K562 (cell line): ENCODE results near the gene GNB2. TPM values are rescaled to one million over a fixed set of nuclear protein-coding genes. Genes with fewer than 3 reads are reported as not detected.

Experiments used
- ARID1B ChIP-seq: fragments of 450-650 bp; IDR thresholded peaks from 2 replicates; pipeline ENCODE4 v1.6.1; 2016; ENCODE audit warnings: antibody characterized with exemption, mild to moderate bottlenecking, inconsistent platforms
- CHD1 ChIP-seq: fragments of 200-600 bp; sonication (generic); IDR thresholded peaks from one replicate; pipeline ENCODE4 v1.6.1; 2012; ENCODE audit warnings: mild to moderate bottlenecking, moderate library complexity, low read length, inconsistent platforms
- DPF2 ChIP-seq: fragments of 450-650 bp; IDR thresholded peaks from 2 replicates; pipeline ENCODE4 v1.6.1; 2016
- HDAC1 ChIP-seq, 2 experiments: fragments of 450-650 bp; IDR thresholded peaks; 2 replicates each; pipeline ENCODE4 v1.6.1; 2016 to 2017; ENCODE audit warnings: inconsistent platforms in 1 of 2, mild to moderate bottlenecking in 1 of 2, moderate library complexity in 1 of 2
- HNRNPL ChIP-seq: fragments of 200-400 bp; formaldehyde crosslinking; IDR thresholded peaks from 2 replicates; pipeline ENCODE4 v1.6.1; 2017; ENCODE audit warnings: low read depth, mild to moderate bottlenecking, low read length
- MCM7 ChIP-seq, 2 experiments: fragments of 450-650 bp; IDR thresholded peaks; 2 replicates each; pipeline ENCODE4 v1.6.1; 2016 to 2018
- MTA2 ChIP-seq: fragments of 450-650 bp; IDR thresholded peaks from 2 replicates; pipeline ENCODE4 v1.6.1; 2016; ENCODE audit warnings: low read depth
- NCOA6 ChIP-seq: fragments of 450-650 bp; IDR thresholded peaks from 2 replicates; pipeline ENCODE4 v1.6.1; 2017; ENCODE audit warnings: mild to moderate bottlenecking
- NFE2 ChIP-seq: IDR thresholded peaks from 2 replicates; pipeline ENCODE4 v1.6.1; 2014; ENCODE audit warnings: antibody characterized with exemption, low read depth
- RBM14 ChIP-seq: fragments of 200-400 bp; formaldehyde crosslinking; IDR thresholded peaks from 2 replicates; pipeline ENCODE4 v1.6.1; 2018; ENCODE audit warnings: low read depth, mild to moderate bottlenecking, low read length, moderate library complexity, borderline replicate concordance; ENCODE audit not compliant: insufficient read depth
- RFX7 ChIP-seq: fragments of 250-450 bp; sonication (Bioruptor Pico); IDR thresholded peaks from 2 replicates; pipeline ENCODE4 v1.5.1; 2021; ENCODE audit warnings: mild to moderate bottlenecking
- TEAD1 ChIP-seq, 2 experiments: fragments of 450-650 bp in 1 of 2; sonication (generic) in 1 of 2; formaldehyde crosslinking; IDR thresholded peaks; 2 replicates each; pipeline versions ENCODE4 v1.4.0 to v1.8.0; 2020 to 2022; ENCODE audit warnings: mild to moderate bottlenecking in 2 of 2, missing genetic modification reagents in 1 of 2
- ZEB2 ChIP-seq: fragments of 450-650 bp; IDR thresholded peaks from 2 replicates; pipeline ENCODE4 v1.6.1; 2016
- ZNF324 ChIP-seq: fragments of 250-450 bp; sonication (Bioruptor Pico); IDR thresholded peaks from 2 replicates; pipeline ENCODE4 v1.4.0; 2020; ENCODE audit warnings: mild to moderate bottlenecking
- ZNF668 ChIP-seq: fragments of 250-450 bp; sonication (Bioruptor Pico); IDR thresholded peaks from 2 replicates; pipeline ENCODE4 v1.8.0; 2022; ENCODE audit warnings: mild to moderate bottlenecking, inconsistent platforms
- polyA plus RNA-seq, 8 experiments: library from polyadenylated mRNA; depleted of rRNA in 4 of 8; stranded (reverse) in 5 of 8; unstranded in 3 of 8; fragments of >200 nt; fragmentation: Nextera tagmentation in 2 of 8; fragmentation: Illumina TruSeq in 1 of 8; extraction: Ambion mirVana in 2 of 8; extraction: Trizol in 1 of 8; gene quantifications; 2 replicates each; pipeline versions ENCODE4 v1.2.1 to v1.2.3, GENCODE V29; 2011 to 2014; ENCODE audit warnings: inconsistent platforms in 1 of 8, missing spikeins in 1 of 8
- total RNA-seq, 7 experiments: library from RNA; depleted of rRNA in 6 of 7; stranded (reverse); fragments of >200 nt in 6 of 7; fragmentation: Illumina TruSeq in 2 of 7; extraction: Trizol in 2 of 7; gene quantifications; 2 replicates each; pipeline versions ENCODE4 v1.2.1 to v1.2.3, GENCODE V29; 2011 to 2021; ENCODE audit warnings: low replicate concordance in 1 of 7
- TF ChIP-seq, protein P1 (sequence below): fragments of 450-650 bp; formaldehyde crosslinking; IDR thresholded peaks from 2 replicates; pipeline ENCODE4 v1.4.0; 2020; ENCODE audit warnings: mild to moderate bottlenecking, moderate library complexity
- TF ChIP-seq, protein P2 (sequence below): sonication (generic); formaldehyde crosslinking; IDR thresholded peaks from 2 replicates; pipeline ENCODE4 v1.8.0; 2023; ENCODE audit warnings: mild to moderate bottlenecking, missing genetic modification reagents
- TF ChIP-seq, protein P3 (sequence below): fragments of 450-650 bp; IDR thresholded peaks from 2 replicates; pipeline ENCODE4 v1.6.1; 2016; ENCODE audit warnings: borderline replicate concordance
- TF ChIP-seq, protein P4 (sequence below): fragments of 250-450 bp; sonication (Bioruptor Pico); IDR thresholded peaks from 2 replicates; pipeline ENCODE4 v1.4.0; 2020; ENCODE audit warnings: mild to moderate bottlenecking, moderate library complexity

The GNB2 gene
- total and polyA plus RNA-seq, 9 of the 15 experiments (the other 6 are each of a cell fraction or from before 2014, with no cell fraction given) = 0.65 to 320 (median 104) TPM

DNA sequence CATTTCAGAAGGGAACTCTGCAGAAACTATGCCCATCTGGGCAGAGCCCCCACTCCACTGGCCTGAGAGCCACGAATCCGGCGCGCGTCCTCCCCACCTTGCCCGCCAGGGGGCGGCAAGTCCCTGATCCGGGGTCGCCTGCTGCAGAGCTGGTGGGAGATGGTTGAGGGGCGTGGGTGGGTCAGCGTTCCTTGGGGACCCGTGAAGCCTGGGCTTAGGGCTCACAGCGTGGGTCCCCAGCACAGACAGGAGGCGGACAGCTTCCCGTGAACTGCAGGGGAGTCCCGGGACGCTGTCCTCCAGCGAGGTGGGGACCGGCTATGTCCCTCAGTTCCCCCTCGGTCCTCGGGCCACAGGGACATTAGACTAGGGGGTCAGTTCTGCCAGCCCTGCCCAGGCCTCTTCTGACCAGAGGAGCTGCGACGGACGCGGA is 31.8 kb downstream of the GNB2 start (continued):
- TF ChIP-seq, protein P1, sequence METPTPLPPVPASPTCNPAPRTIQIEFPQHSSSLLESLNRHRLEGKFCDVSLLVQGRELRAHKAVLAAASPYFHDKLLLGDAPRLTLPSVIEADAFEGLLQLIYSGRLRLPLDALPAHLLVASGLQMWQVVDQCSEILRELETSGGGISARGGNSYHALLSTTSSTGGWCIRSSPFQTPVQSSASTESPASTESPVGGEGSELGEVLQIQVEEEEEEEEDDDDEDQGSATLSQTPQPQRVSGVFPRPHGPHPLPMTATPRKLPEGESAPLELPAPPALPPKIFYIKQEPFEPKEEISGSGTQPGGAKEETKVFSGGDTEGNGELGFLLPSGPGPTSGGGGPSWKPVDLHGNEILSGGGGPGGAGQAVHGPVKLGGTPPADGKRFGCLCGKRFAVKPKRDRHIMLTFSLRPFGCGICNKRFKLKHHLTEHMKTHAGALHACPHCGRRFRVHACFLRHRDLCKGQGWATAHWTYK (CRISPR knock-in tag) = peak; percentile 78; the same call in 1 of the 2 replicates
- TF ChIP-seq MCM7 (IDR thresholded peaks at IDR 0.05) = no peak
- no peak for TF ChIP-seq NCOA6
- TF ChIP-seq ZEB2 = peak; percentile 48; the same call in 1 of the 2 replicates
- TF ChIP-seq ZNF668 = no peak
- TF ChIP-seq, protein P2, sequence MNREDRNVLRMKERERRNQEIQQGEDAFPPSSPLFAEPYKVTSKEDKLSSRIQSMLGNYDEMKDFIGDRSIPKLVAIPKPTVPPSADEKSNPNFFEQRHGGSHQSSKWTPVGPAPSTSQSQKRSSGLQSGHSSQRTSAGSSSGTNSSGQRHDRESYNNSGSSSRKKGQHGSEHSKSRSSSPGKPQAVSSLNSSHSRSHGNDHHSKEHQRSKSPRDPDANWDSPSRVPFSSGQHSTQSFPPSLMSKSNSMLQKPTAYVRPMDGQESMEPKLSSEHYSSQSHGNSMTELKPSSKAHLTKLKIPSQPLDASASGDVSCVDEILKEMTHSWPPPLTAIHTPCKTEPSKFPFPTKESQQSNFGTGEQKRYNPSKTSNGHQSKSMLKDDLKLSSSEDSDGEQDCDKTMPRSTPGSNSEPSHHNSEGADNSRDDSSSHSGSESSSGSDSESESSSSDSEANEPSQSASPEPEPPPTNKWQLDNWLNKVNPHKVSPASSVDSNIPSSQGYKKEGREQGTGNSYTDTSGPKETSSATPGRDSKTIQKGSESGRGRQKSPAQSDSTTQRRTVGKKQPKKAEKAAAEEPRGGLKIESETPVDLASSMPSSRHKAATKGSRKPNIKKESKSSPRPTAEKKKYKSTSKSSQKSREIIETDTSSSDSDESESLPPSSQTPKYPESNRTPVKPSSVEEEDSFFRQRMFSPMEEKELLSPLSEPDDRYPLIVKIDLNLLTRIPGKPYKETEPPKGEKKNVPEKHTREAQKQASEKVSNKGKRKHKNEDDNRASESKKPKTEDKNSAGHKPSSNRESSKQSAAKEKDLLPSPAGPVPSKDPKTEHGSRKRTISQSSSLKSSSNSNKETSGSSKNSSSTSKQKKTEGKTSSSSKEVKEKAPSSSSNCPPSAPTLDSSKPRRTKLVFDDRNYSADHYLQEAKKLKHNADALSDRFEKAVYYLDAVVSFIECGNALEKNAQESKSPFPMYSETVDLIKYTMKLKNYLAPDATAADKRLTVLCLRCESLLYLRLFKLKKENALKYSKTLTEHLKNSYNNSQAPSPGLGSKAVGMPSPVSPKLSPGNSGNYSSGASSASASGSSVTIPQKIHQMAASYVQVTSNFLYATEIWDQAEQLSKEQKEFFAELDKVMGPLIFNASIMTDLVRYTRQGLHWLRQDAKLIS (CRISPR knock-in tag) = peak; percentile 85
- 0 out of 2 replicates have a peak, but pooled peaks have one; percentile 5 for TF ChIP-seq HNRNPL
- TF ChIP-seq RBM14 = 0 out of 2 replicates have a peak, but pooled peaks have one; percentile 18
- peak in 1 of 2 experiments; percentile 90; a peak in 2 of 4 replicates for TF ChIP-seq HDAC1 (IDR thresholded peaks at IDR 0.05)
- no peak for TF ChIP-seq NFE2
- TF ChIP-seq RFX7 (CRISPR knock-in tag) = no peak
- peak; percentile 53 for TF ChIP-seq ARID1B
- TF ChIP-seq TEAD1 (CRISPR knock-in tag; IDR thresholded peaks at IDR 0.05) = 0 out of 4 replicates have a peak, but pooled peaks of 1 of the 2 experiments have one; percentile 18
- TF ChIP-seq, protein P3, sequence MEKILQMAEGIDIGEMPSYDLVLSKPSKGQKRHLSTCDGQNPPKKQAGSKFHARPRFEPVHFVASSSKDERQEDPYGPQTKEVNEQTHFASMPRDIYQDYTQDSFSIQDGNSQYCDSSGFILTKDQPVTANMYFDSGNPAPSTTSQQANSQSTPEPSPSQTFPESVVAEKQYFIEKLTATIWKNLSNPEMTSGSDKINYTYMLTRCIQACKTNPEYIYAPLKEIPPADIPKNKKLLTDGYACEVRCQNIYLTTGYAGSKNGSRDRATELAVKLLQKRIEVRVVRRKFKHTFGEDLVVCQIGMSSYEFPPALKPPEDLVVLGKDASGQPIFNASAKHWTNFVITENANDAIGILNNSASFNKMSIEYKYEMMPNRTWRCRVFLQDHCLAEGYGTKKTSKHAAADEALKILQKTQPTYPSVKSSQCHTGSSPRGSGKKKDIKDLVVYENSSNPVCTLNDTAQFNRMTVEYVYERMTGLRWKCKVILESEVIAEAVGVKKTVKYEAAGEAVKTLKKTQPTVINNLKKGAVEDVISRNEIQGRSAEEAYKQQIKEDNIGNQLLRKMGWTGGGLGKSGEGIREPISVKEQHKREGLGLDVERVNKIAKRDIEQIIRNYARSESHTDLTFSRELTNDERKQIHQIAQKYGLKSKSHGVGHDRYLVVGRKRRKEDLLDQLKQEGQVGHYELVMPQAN = peak; percentile 87
- TF ChIP-seq, protein P4, sequence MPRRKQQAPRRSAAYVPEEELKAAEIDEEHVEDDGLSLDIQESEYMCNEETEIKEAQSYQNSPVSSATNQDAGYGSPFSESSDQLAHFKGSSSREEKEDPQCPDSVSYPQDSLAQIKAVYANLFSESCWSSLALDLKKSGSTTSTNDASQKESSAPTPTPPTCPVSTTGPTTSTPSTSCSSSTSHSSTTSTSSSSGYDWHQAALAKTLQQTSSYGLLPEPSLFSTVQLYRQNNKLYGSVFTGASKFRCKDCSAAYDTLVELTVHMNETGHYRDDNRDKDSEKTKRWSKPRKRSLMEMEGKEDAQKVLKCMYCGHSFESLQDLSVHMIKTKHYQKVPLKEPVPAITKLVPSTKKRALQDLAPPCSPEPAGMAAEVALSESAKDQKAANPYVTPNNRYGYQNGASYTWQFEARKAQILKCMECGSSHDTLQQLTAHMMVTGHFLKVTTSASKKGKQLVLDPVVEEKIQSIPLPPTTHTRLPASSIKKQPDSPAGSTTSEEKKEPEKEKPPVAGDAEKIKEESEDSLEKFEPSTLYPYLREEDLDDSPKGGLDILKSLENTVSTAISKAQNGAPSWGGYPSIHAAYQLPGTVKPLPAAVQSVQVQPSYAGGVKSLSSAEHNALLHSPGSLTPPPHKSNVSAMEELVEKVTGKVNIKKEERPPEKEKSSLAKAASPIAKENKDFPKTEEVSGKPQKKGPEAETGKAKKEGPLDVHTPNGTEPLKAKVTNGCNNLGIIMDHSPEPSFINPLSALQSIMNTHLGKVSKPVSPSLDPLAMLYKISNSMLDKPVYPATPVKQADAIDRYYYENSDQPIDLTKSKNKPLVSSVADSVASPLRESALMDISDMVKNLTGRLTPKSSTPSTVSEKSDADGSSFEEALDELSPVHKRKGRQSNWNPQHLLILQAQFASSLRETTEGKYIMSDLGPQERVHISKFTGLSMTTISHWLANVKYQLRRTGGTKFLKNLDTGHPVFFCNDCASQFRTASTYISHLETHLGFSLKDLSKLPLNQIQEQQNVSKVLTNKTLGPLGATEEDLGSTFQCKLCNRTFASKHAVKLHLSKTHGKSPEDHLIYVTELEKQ = no peak
- 0 out of 2 replicates have a peak, but pooled peaks have one; percentile 8 for TF ChIP-seq ZNF324
- TF ChIP-seq MTA2 = peak; percentile 42; the same call in 1 of the 2 replicates
- TF ChIP-seq CHD1 = peak; percentile 87
- TF ChIP-seq DPF2 = peak; percentile 54
